ENCODE results near the gene CYP2E1.
"Not testable (repeated sequence)": the region's sequence is repeated elsewhere in the genome, so short reads cannot be mapped to it uniquely, and the experiment has no call there.

CYP2E1 gene

GRCh38 chr10:133515471-133515870, 11.7 kb upstream of the CYP2E1 start:
- TF ChIP-seq, protein P1, sequence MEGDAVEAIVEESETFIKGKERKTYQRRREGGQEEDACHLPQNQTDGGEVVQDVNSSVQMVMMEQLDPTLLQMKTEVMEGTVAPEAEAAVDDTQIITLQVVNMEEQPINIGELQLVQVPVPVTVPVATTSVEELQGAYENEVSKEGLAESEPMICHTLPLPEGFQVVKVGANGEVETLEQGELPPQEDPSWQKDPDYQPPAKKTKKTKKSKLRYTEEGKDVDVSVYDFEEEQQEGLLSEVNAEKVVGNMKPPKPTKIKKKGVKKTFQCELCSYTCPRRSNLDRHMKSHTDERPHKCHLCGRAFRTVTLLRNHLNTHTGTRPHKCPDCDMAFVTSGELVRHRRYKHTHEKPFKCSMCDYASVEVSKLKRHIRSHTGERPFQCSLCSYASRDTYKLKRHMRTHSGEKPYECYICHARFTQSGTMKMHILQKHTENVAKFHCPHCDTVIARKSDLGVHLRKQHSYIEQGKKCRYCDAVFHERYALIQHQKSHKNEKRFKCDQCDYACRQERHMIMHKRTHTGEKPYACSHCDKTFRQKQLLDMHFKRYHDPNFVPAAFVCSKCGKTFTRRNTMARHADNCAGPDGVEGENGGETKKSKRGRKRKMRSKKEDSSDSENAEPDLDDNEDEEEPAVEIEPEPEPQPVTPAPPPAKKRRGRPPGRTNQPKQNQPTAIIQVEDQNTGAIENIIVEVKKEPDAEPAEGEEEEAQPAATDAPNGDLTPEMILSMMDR (conservative IDR thresholded peaks at IDR 0.05; ENCODE audit: low read depth, low read length), result no peak
- H3K4me3 ChIP-seq (ENCODE audit: low read depth, low read length), result no peak overlapping the region
- DNase-seq (ENCODE audit: low read depth), result no peak

GRCh38 chr10:133516057-133516456, 11.1 kb upstream of the CYP2E1 start:
- no peak overlapping the region for H3K4me3 ChIP-seq (ENCODE audit: low read depth, low read length)
- no peak for DNase-seq (ENCODE audit: low read depth)
- TF ChIP-seq, protein P1 (conservative IDR thresholded peaks at IDR 0.05; ENCODE audit: low read depth, low read length), result no peak

- not testable (repeated sequence) for H3K4me3 ChIP-seq (ENCODE audit: low read depth, low read length); DNase-seq (ENCODE audit: low read depth)
Measured at GRCh38 chr10:133518517-133518916, 8.6 kb upstream of the CYP2E1 start.

DNA sequence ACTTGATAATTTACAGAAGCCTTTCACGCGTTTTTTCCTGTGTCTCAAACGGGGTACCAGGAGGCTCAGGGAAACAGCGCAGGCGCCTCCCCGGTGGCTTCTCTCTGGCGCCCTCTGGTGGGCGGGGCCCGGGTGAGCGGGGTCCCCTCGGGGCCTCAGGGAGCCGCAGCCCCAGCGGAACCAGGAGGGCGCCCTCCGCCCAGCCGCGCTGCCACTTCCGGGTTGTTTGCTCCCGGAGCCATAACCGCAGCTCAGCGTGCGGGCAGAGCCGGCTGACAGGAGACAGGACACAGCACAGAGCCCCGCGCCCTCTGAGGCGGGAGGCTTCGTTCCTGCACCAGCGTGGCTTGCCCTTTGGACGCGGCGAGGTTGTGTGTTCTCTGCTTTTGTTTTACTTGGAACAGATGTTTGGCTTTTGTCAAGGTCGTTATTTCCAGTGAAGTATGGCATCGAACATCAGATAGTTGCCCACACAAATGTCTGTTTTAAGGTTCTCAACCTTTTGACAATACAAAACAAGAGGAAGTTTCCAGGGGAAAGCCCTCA, 6.9 kb upstream of the CYP2E1 start:
- H3K4me3 ChIP-seq (ENCODE audit: low read depth, low read length), result peak overlapping the region; percentile 39
- TF ChIP-seq, protein P1 (conservative IDR thresholded peaks at IDR 0.05; ENCODE audit: low read depth, low read length), result peak; percentile 63
- DNase-seq (ENCODE audit: low read depth), result peak; percentile 36

DNA sequence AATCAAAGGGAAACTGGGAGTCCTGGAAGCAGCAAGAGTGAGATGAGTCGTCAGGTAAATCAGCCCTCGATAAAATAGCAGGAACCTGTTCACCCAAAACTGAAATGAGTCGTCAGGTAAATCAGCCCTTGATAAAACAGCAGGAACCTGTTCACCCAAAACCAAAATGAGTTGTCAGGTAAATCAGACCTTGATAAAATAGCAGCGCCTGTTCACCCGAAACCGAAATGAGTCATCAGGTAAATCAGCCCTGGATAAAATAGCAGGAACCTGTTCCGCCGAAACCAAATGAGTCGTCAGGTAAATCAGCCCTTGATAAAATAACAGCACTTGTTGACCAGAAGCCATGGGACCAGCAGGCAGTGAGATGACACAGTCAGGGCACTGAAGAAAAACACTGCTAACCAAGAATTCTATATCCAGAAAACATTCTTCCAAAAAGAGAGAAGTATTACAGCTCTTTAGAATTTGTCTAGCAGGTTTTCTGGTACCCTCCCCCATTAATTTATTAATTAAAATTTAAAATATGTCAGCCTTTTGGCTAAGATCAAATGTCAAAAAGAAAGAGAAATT, 3.4 kb upstream of the CYP2E1 start:
- TF ChIP-seq, protein P1 (conservative IDR thresholded peaks at IDR 0.05; ENCODE audit: low read depth, low read length), result no peak
- no peak for DNase-seq (ENCODE audit: low read depth)
- H3K4me3 ChIP-seq (ENCODE audit: low read depth, low read length), result no peak overlapping the region

- TF ChIP-seq, protein P1 (conservative IDR thresholded peaks at IDR 0.05; ENCODE audit: low read depth, low read length), result no peak
- DNase-seq (ENCODE audit: low read depth), result no peak
- no peak overlapping the region for H3K4me3 ChIP-seq (ENCODE audit: low read depth, low read length)
Measured at GRCh38 chr10:133525444-133525843, 1.7 kb upstream of the CYP2E1 start.

DNA sequence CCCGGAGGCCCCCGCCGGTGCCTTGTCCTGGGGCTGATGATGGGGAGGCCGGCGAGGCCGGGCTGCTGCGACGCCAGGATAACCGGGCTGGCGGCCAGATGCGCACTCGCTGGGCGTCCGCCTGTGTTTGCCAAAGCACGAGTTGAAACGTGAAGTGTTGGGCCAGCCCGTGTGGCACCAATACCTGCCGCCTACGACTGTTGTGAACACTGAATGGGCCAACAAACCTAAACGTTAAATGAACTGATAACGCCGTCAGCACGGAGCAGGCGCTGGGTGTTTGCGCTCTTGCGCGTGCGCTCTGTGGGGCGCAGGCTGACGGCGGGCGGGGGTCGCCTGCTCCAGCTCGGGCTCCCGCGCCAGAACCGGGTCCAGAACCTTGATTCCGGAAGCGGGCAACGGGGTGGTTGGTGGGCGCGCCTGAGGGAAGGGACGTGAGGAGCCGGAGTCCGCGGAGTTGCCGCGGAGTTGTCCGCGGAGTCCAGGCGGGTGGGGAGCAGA, 658 bp downstream of the CYP2E1 start:
- no peak overlapping the region for H3K4me3 ChIP-seq (ENCODE audit: low read depth, low read length)
- no peak for DNase-seq (ENCODE audit: low read depth)
- TF ChIP-seq, protein P1 (conservative IDR thresholded peaks at IDR 0.05; ENCODE audit: low read depth, low read length), result no peak

Data from choroid plexus epithelial cell (primary cell).